ENCODE measurements around the gene SPRR2B.

- TF ChIP-seq EZH2 (IDR thresholded peaks at IDR 0.05; ENCODE audit: borderline replicate concordance, low read depth, low read length), result no peak
- TF ChIP-seq NUFIP1 (IDR thresholded peaks at IDR 0.05; ENCODE audit: partially characterized antibody), result no peak
- no peak for TF ChIP-seq SMARCA5 (IDR thresholded peaks at IDR 0.05)
- no peak for TF ChIP-seq CTCF (IDR thresholded peaks at IDR 0.05 in 2 of 3, conservative IDR thresholded peaks at IDR 0.05 in 1 of 3; ENCODE audit: insufficient read depth in 2 of 3, low read depth in 1 of 3, low read length in 3 of 3)
- TF ChIP-seq GABPB2 (CRISPR knock-in tag; conservative IDR thresholded peaks at IDR 0.05), result no peak
- TF ChIP-seq USF2 (CRISPR knock-in tag; IDR thresholded peaks at IDR 0.05), result no peak
- TF ChIP-seq ZNF436 (CRISPR knock-in tag; IDR thresholded peaks at IDR 0.05), result no peak
- TF ChIP-seq E4F1 (CRISPR knock-in tag; IDR thresholded peaks at IDR 0.05; ENCODE audit: borderline replicate concordance), result no peak
- TF ChIP-seq ZNF384 (IDR thresholded peaks at IDR 0.05; ENCODE audit: low read depth, low read length), result no peak
- TF ChIP-seq MNT (conservative IDR thresholded peaks at IDR 0.05), result no peak
- no peak for TF ChIP-seq ESRRA (IDR thresholded peaks at IDR 0.05; ENCODE audit: borderline replicate concordance, low read depth)
- no peak for TF ChIP-seq NR3C1 (CRISPR knock-in tag; IDR thresholded peaks at IDR 0.05)
Observed at GRCh38 chr1:153094426-153094825, 23.0 kb upstream of the SPRR2B start, which contains the start of gene SPRR2E.
